WTC11 (cell line): Measurements from ENCODE around the gene SH3D19. TPM values are rescaled to one million over a fixed set of nuclear protein-coding genes. Genes with fewer than 3 reads are reported as not detected.

Experiments
- ATAC-seq: fragments of 200-7000 bp; cut with Tn5 transposase; 2 replicates; pipeline ENCODE4 v1.10.0; 2021; ENCODE audit warnings: mild to moderate bottlenecking, moderate library complexity
- CTCF ChIA-PET: fragments of 300-600 bp; sonication (Branson Sonifier 250); formaldehyde crosslinking; loops from one replicate; lab custom pipeline; 2021; ENCODE audit warnings: antibody characterized with exemption; lab: Charles Lee
- POLR2A ChIA-PET: fragments of 350-600 bp; sonication (Branson Sonifier 250); formaldehyde crosslinking; loops from one replicate; lab custom pipeline; 2021; ENCODE audit warnings: antibody characterized with exemption; lab: Charles Lee
- DNase-seq: peaks from one replicate; pipeline ENCODE4 v3.0.0; 2021; ENCODE audit warnings: low spot score
- H3K27ac Mint-ChIP-seq: 2 replicates; pipeline ENCODE4 v1.8.0; 2021; ENCODE audit warnings: mixed read lengths
- H3K27me3 Mint-ChIP-seq: 2 replicates; pipeline ENCODE4 v1.8.0; 2021; ENCODE audit warnings: low read depth, mild to moderate bottlenecking, moderate library complexity, mixed read lengths
- H3K36me3 Mint-ChIP-seq: 2 replicates; pipeline ENCODE4 v1.8.0; 2021; ENCODE audit warnings: mixed read lengths
- H3K4me1 Mint-ChIP-seq: 2 replicates; pipeline ENCODE4 v1.8.0; 2022; ENCODE audit warnings: mixed read lengths
- H3K4me3 Mint-ChIP-seq: 2 replicates; pipeline ENCODE4 v1.8.0; 2021; ENCODE audit warnings: mild to moderate bottlenecking, moderate library complexity, mixed read lengths
- H3K9me3 Mint-ChIP-seq: 2 replicates; pipeline ENCODE4 v1.8.0; 2021; ENCODE audit warnings: mixed read lengths
- E2F5 ChIP-seq: sonication (generic); formaldehyde crosslinking; IDR thresholded peaks from 2 replicates; pipeline ENCODE4 v1.8.1; 2022; ENCODE audit warnings: mild to moderate bottlenecking, moderate library complexity, missing genetic modification reagents
- ELF4 ChIP-seq: sonication (generic); formaldehyde crosslinking; IDR thresholded peaks from 2 replicates; pipeline ENCODE4 v1.8.1; 2022; ENCODE audit warnings: low read depth, mild to moderate bottlenecking, moderate library complexity, missing genetic modification reagents
- EMX1 ChIP-seq: fragments of 250-450 bp; sonication (Bioruptor Pico); IDR thresholded peaks from 2 replicates; pipeline ENCODE4 v1.8.0; 2021; ENCODE audit warnings: mild to moderate bottlenecking
- ESRRA ChIP-seq: sonication (generic); formaldehyde crosslinking; IDR thresholded peaks from 2 replicates; pipeline ENCODE4 v1.8.1; 2022; ENCODE audit warnings: mild to moderate bottlenecking, missing genetic modification reagents, borderline replicate concordance
- FOXK1 ChIP-seq: sonication (generic); formaldehyde crosslinking; IDR thresholded peaks from 2 replicates; pipeline ENCODE4 v1.8.0; 2022; ENCODE audit warnings: mild to moderate bottlenecking, moderate library complexity, missing genetic modification reagents
- JAZF1 ChIP-seq: fragments of 250-450 bp; sonication (Bioruptor Pico); IDR thresholded peaks from 2 replicates; pipeline ENCODE4 v1.9.0; 2021; ENCODE audit warnings: moderate library complexity, mild to moderate bottlenecking, inconsistent platforms
- MAX ChIP-seq: sonication (generic); formaldehyde crosslinking; IDR thresholded peaks from 2 replicates; pipeline ENCODE4 v1.8.0; 2022; ENCODE audit warnings: mild to moderate bottlenecking, missing genetic modification reagents
- NFATC4 ChIP-seq: fragments of 250-450 bp; sonication (Bioruptor Pico); IDR thresholded peaks from 2 replicates; pipeline ENCODE4 v1.9.0; 2021; ENCODE audit warnings: mild to moderate bottlenecking
- NFE2L1 ChIP-seq: sonication (generic); formaldehyde crosslinking; IDR thresholded peaks from 2 replicates; pipeline ENCODE4 v1.8.1; 2023; ENCODE audit warnings: missing genetic modification reagents
- RORB ChIP-seq: fragments of 250-450 bp; sonication (Bioruptor Pico); IDR thresholded peaks from 2 replicates; pipeline ENCODE4 v1.9.0; 2021; ENCODE audit warnings: mild to moderate bottlenecking
- SMAD3 ChIP-seq: sonication (generic); formaldehyde crosslinking; IDR thresholded peaks from 2 replicates; pipeline ENCODE4 v1.8.0; 2022; ENCODE audit warnings: missing genetic modification reagents, mild to moderate bottlenecking, borderline replicate concordance
- SP1 ChIP-seq: sonication (generic); formaldehyde crosslinking; conservative IDR thresholded peaks from 2 replicates; pipeline ENCODE4 v1.8.1; 2022; ENCODE audit warnings: missing genetic modification reagents
- TCF7 ChIP-seq: sonication (generic); formaldehyde crosslinking; IDR thresholded peaks from 2 replicates; pipeline ENCODE4 v1.8.0; 2022; ENCODE audit warnings: mild to moderate bottlenecking, low read depth, missing genetic modification reagents, moderate library complexity
- TEAD1 ChIP-seq: sonication (generic); formaldehyde crosslinking; IDR thresholded peaks from 2 replicates; pipeline ENCODE4 v1.8.0; 2022; ENCODE audit warnings: mild to moderate bottlenecking, missing genetic modification reagents
- TP53 ChIP-seq: sonication (generic); formaldehyde crosslinking; IDR thresholded peaks from 2 replicates; pipeline ENCODE4 v1.8.1; 2023; ENCODE audit warnings: mild to moderate bottlenecking, missing genetic modification reagents
- ZBTB43 ChIP-seq: sonication (generic); formaldehyde crosslinking; IDR thresholded peaks from 2 replicates; pipeline ENCODE4 v1.8.1; 2023; ENCODE audit warnings: mild to moderate bottlenecking, missing genetic modification reagents
- ZNF121 ChIP-seq: sonication (generic); formaldehyde crosslinking; IDR thresholded peaks from 2 replicates; pipeline ENCODE4 v1.8.0; 2023; ENCODE audit warnings: missing genetic modification reagents
- ZNF219 ChIP-seq: sonication (generic); formaldehyde crosslinking; IDR thresholded peaks from 2 replicates; pipeline ENCODE4 v1.8.0; 2023; ENCODE audit warnings: missing genetic modification reagents, mild to moderate bottlenecking, borderline replicate concordance
- ZNF232 ChIP-seq: sonication (generic); formaldehyde crosslinking; IDR thresholded peaks from 2 replicates; pipeline ENCODE4 v1.8.0; 2022; ENCODE audit warnings: mild to moderate bottlenecking, missing genetic modification reagents
- ZNF263 ChIP-seq: sonication (generic); formaldehyde crosslinking; IDR thresholded peaks from 2 replicates; pipeline ENCODE4 v1.8.1; 2022; ENCODE audit warnings: low read depth, mild to moderate bottlenecking, moderate library complexity, missing genetic modification reagents
- ZNF317 ChIP-seq: sonication (generic); formaldehyde crosslinking; IDR thresholded peaks from 2 replicates; pipeline ENCODE4 v1.8.1; 2023; ENCODE audit warnings: low read depth, mild to moderate bottlenecking, moderate library complexity, missing genetic modification reagents, borderline replicate concordance
- ZNF423 ChIP-seq: fragments of 250-450 bp; sonication (Bioruptor Pico); IDR thresholded peaks from 2 replicates; pipeline ENCODE4 v2.1.2; 2022; ENCODE audit warnings: mild to moderate bottlenecking, moderate library complexity
- total RNA-seq: library from RNA; stranded (reverse); gene quantifications from 3 replicates; pipeline ENCODE4 v1.2.3, GENCODE V29; 2021
- TF ChIP-seq, protein P1 (sequence below): sonication (generic); formaldehyde crosslinking; IDR thresholded peaks from 2 replicates; pipeline ENCODE4 v1.8.1; 2023; ENCODE audit warnings: mild to moderate bottlenecking, missing genetic modification reagents, moderate library complexity
- TF ChIP-seq, protein P2 (sequence below): fragments of 250-450 bp; sonication (Bioruptor Pico); IDR thresholded peaks from 2 replicates; pipeline ENCODE4 v1.9.0; 2021; ENCODE audit warnings: mild to moderate bottlenecking
- TF ChIP-seq, protein P3 (sequence below): sonication (generic); formaldehyde crosslinking; IDR thresholded peaks from 2 replicates; pipeline ENCODE4 v1.8.0; 2023; ENCODE audit warnings: missing genetic modification reagents, mild to moderate bottlenecking, borderline replicate concordance

Gene SH3D19
- total RNA-seq, 1 experiment from 2014 or later = 41.6 TPM

DNA sequence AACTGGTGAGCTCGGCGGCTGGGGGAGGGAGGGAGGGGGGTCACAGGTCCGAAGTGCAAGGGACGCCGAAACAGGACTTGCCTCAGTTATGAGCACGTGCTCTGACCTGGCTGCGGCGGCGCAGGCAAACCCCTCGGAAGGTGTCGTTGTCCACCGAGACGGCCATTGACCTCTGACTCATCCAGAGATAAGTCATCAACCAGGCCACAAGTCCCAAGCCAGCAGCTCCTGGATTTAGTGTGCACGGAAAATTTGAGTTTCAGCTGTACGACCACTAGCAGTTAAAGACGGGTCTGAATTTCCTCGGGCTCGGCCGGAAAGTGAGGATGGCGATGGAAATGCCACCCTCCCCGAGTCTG is 674 bp downstream of the SH3D19 start (continued):
- TF ChIP-seq JAZF1 (CRISPR knock-in tag) (no peak), ESRRA (CRISPR knock-in tag) (no peak), ZNF263 (no peak), NFE2L1 (CRISPR knock-in tag) (0 out of 2 replicates have a peak, but pooled peaks have one; percentile 27), SP1 (peak; percentile 23; the same call in 1 of the 2 replicates), ZNF317 (CRISPR knock-in tag) (no peak), TEAD1 (CRISPR knock-in tag) (peak; percentile 31; the same call in 1 of the 2 replicates), MAX (peak; percentile 94), ELF4 (CRISPR knock-in tag) (no peak), SMAD3 (no peak), TCF7 (CRISPR knock-in tag) (no peak), NFATC4 (CRISPR knock-in tag) (no peak), RORB (no peak), EMX1 (CRISPR knock-in tag) (no peak), ZBTB43 (CRISPR knock-in tag) (0 out of 2 replicates have a peak, but pooled peaks have one; percentile 42), ZNF423 (CRISPR knock-in tag) (no peak), ZNF232 (CRISPR knock-in tag) (no peak)
- TF ChIP-seq, protein P1, sequence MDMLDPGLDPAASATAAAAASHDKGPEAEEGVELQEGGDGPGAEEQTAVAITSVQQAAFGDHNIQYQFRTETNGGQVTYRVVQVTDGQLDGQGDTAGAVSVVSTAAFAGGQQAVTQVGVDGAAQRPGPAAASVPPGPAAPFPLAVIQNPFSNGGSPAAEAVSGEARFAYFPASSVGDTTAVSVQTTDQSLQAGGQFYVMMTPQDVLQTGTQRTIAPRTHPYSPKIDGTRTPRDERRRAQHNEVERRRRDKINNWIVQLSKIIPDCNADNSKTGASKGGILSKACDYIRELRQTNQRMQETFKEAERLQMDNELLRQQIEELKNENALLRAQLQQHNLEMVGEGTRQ (CRISPR knock-in tag) = peak; percentile 47; the same call in 1 of the 2 replicates
- TF ChIP-seq, protein P2, sequence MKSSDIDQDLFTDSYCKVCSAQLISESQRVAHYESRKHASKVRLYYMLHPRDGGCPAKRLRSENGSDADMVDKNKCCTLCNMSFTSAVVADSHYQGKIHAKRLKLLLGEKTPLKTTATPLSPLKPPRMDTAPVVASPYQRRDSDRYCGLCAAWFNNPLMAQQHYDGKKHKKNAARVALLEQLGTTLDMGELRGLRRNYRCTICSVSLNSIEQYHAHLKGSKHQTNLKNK (CRISPR knock-in tag) = no peak

- ChIA-PET POLR2A (interaction anchor here (0.6 to 1.2 kb wide), 4 partner anchors 10 to 84 kb away, joined by 3 to 6 read pairs (median 4); no protein-coding TSS in a partner anchor), CTCF (interaction anchor here (0.5 to 2.1 kb wide), 6 partner anchors 10 to 363 kb away, joined by 3 to 14 read pairs (median 4); partner anchors contain the start of gene PRSS48)
- Mint-ChIP-seq H3K9me3 (no peaks in the 10 kb centered on the region), H3K36me3 (peaks cover 3% of the 10 kb centered on the region), H3K27ac (peak overlapping the region; percentile 86), H3K4me1 (peaks cover 40% of the 10 kb centered on the region)
- DNase-seq (no peak), ATAC-seq (peak; percentile 17)
- TF ChIP-seq, protein P3, sequence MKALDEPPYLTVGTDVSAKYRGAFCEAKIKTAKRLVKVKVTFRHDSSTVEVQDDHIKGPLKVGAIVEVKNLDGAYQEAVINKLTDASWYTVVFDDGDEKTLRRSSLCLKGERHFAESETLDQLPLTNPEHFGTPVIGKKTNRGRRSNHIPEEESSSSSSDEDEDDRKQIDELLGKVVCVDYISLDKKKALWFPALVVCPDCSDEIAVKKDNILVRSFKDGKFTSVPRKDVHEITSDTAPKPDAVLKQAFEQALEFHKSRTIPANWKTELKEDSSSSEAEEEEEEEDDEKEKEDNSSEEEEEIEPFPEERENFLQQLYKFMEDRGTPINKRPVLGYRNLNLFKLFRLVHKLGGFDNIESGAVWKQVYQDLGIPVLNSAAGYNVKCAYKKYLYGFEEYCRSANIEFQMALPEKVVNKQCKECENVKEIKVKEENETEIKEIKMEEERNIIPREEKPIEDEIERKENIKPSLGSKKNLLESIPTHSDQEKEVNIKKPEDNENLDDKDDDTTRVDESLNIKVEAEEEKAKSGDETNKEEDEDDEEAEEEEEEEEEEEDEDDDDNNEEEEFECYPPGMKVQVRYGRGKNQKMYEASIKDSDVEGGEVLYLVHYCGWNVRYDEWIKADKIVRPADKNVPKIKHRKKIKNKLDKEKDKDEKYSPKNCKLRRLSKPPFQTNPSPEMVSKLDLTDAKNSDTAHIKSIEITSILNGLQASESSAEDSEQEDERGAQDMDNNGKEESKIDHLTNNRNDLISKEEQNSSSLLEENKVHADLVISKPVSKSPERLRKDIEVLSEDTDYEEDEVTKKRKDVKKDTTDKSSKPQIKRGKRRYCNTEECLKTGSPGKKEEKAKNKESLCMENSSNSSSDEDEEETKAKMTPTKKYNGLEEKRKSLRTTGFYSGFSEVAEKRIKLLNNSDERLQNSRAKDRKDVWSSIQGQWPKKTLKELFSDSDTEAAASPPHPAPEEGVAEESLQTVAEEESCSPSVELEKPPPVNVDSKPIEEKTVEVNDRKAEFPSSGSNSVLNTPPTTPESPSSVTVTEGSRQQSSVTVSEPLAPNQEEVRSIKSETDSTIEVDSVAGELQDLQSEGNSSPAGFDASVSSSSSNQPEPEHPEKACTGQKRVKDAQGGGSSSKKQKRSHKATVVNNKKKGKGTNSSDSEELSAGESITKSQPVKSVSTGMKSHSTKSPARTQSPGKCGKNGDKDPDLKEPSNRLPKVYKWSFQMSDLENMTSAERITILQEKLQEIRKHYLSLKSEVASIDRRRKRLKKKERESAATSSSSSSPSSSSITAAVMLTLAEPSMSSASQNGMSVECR (CRISPR knock-in tag) = no peak
- TF ChIP-seq ZNF317 (CRISPR knock-in tag) (no peak), FOXK1 (CRISPR knock-in tag) (no peak), E2F5 (CRISPR knock-in tag) (no peak), ELF4 (CRISPR knock-in tag) (no peak), NFATC4 (CRISPR knock-in tag) (no peak), TP53 (CRISPR knock-in tag) (no peak; the same call in 1 of the 2 replicates), ZNF121 (CRISPR knock-in tag) (no peak), ZNF219 (no peak)
- TF ChIP-seq, all 79 proteins: peak for 0
- Mint-ChIP-seq H3K4me3 (peak overlapping the region; percentile 86), H3K27me3 (no peaks in the 10 kb centered on the region)
Measured at GRCh38 chr4:151324124-151324751, 1.2 kb downstream of the SH3D19 start.
